Loucy (cell line): ENCODE data around the gene NAAA.

ENCODE experiments used
- EZH2phosphoT487 ChIP-seq: fragments of 200-600 bp; IDR thresholded peaks from 2 replicates; pipeline ENCODE4 v1.6.1; 2018; ENCODE audit warnings: antibody characterized with exemption, mild to moderate bottlenecking, moderate library complexity, borderline replicate concordance
- TF ChIP-seq, protein P1 (sequence below): fragments of 200-600 bp; sonication (generic); conservative IDR thresholded peaks from 2 replicates; pipeline ENCODE4 v1.5.1; 2014; ENCODE audit warnings: mild to moderate bottlenecking, antibody characterized with exemption, low read length

DNA sequence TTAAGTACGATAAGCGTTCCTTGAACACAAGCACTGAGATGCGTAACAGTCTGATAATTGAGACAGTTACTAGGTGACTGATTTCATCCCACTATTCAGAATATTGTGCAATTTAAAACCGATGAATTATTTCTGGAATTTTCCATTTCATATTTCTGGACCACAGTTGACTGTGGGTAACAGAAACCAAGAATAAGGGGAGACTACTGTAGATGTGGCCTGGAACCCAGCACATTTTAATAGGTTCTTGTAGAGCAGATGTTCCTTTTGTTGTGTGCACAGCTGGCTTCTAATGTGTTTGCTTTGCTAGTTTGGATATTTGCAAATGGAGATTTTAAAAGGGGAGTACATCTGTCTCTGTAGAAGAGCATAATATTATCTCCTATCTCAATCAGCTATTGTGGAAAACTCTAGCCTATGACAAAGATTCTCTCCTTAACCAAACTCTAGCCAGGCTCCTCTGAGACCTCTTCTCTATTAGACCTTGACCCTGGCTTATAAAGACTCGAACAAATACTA is 16.4 kb downstream of the NAAA start:
- TF ChIP-seq, protein P1, sequence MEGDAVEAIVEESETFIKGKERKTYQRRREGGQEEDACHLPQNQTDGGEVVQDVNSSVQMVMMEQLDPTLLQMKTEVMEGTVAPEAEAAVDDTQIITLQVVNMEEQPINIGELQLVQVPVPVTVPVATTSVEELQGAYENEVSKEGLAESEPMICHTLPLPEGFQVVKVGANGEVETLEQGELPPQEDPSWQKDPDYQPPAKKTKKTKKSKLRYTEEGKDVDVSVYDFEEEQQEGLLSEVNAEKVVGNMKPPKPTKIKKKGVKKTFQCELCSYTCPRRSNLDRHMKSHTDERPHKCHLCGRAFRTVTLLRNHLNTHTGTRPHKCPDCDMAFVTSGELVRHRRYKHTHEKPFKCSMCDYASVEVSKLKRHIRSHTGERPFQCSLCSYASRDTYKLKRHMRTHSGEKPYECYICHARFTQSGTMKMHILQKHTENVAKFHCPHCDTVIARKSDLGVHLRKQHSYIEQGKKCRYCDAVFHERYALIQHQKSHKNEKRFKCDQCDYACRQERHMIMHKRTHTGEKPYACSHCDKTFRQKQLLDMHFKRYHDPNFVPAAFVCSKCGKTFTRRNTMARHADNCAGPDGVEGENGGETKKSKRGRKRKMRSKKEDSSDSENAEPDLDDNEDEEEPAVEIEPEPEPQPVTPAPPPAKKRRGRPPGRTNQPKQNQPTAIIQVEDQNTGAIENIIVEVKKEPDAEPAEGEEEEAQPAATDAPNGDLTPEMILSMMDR = no peak
- TF ChIP-seq EZH2phosphoT487 = no peak
